Skeletal muscle tissue (tissue), 4 donors: ENCODE results near the gene CACNA2D3. TPM values are rescaled to one million over a fixed set of nuclear protein-coding genes. Genes with fewer than 3 reads are reported as not detected.

Experiments used
- H3K27ac ChIP-seq: one replicate; pipeline ENCODE4 v1.7.0; 2013; ENCODE audit warnings: mild to moderate bottlenecking, low read depth, low read length, inconsistent platforms
- H3K27me3 ChIP-seq, 3 donors: one replicate each; pipeline ENCODE4 v1.7.0; 2013; ENCODE audit warnings: low read length in 3 of 3; ENCODE audit not compliant: control insufficient read depth in 3 of 3, insufficient read depth in 3 of 3
- H3K36me3 ChIP-seq, 3 donors: one replicate each; pipeline ENCODE4 v1.7.0; 2013; ENCODE audit warnings: low read length in 3 of 3; ENCODE audit not compliant: control insufficient read depth in 3 of 3, insufficient read depth in 3 of 3
- H3K4me1 ChIP-seq, 3 donors: one replicate each; pipeline ENCODE4 v1.7.0; 2013; ENCODE audit warnings: low read length in 3 of 3, mild to moderate bottlenecking in 3 of 3; ENCODE audit not compliant: control insufficient read depth in 3 of 3, insufficient read depth in 3 of 3
- H3K4me3 ChIP-seq, 3 donors: one replicate each; pipeline ENCODE4 v1.7.0; 2013; ENCODE audit warnings: low read length in 3 of 3
- H3K9ac ChIP-seq, 3 donors: one replicate each; pipeline ENCODE4 v1.7.0; 2013; ENCODE audit warnings: low read length in 3 of 3, mild to moderate bottlenecking in 3 of 3, moderate library complexity in 2 of 3, low read depth in 1 of 3
- H3K9me3 ChIP-seq, 3 donors: one replicate each; pipeline ENCODE4 v1.7.0; 2013; ENCODE audit warnings: low read length in 3 of 3; ENCODE audit not compliant: control insufficient read depth in 3 of 3
- total RNA-seq: library from RNA; depleted of rRNA; stranded (reverse); fragments of >200 nt; gene quantifications from one replicate; pipeline ENCODE4 v1.2.3, GENCODE V29; 2014
- donor health status: Osteomylitis.

The CACNA2D3 gene
- total RNA-seq, 1 donor from 2014 or later: 3.1 TPM

DNA sequence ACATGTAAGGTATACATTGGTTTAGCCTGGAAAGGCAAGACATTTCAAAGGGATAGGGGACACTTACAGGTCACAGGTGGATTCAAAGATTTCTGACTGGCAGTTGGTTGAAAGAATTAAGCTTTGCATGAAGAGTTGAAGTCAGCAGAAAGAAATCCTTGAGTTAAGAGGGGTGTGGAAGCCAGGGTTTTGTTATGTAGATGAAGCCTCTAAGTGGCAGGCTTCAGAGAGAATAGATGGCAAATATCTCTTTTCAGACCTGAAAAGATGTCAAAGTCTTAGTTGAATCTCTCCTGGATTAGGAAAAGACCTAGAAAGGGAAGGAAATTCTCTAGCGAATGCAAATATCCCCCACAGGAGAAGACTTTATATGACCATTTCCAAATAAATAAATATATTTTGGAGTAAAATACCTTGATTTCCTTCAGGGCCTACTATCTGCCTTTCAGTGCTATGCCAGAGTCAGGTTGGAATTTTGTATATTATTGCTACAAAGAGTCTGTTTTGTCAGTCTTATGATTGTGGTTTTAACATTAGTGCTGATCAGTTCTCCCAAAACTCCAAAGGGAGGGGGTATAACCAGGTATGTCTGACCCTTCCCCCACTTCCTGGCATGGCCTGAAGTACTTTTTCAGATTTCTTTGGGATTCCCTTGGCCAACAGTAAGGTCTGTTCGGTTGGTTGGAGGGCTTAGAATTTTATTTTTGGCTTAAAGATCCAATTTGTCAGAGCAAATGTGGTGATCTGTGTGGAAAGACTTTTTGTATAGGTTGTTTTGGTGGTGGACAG, 519.1 kb downstream of the CACNA2D3 start:
- Histone ChIP-seq H3K9me3 (no peaks in the 10 kb centered on the region), H3K27me3 (no peaks in the 10 kb centered on the region), H3K9ac (no peak overlapping the region), H3K4me1 (no peaks in the 10 kb centered on the region), H3K36me3 (peaks cover 0 to 2% (median 0%) of the 10 kb centered on the region in 3 donors), H3K27ac (no peak overlapping the region), H3K4me3 (no peak overlapping the region)

DNA sequence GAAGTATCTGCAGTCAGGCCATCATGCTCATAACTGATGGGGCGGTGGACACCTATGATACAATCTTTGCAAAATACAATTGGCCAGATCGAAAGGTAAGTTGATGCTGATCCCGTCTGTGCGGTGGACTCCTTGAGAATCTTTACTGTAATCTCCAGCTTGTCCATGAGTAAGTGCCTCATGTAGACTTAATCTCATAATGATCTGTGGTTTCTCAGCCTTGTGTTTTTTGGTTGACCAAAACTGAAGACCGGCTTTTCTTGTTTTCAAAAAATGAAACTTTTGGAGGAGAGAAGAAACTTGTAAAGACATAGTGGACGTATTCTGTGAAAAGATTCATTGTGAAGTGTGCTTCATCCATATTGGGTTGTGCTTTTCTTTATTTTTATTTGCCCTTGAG, 519.8 kb downstream of the CACNA2D3 start:
- no peak overlapping the region for H3K9ac ChIP-seq
- peaks cover 0 to 2% (median 0%) of the 10 kb centered on the region in 3 donors for H3K36me3 ChIP-seq
- no peaks in the 10 kb centered on the region for H3K27me3 ChIP-seq
- no peak overlapping the region for H3K4me3 ChIP-seq
- no peaks in the 10 kb centered on the region for H3K9me3 ChIP-seq
- no peaks in the 10 kb centered on the region for H3K4me1 ChIP-seq
- H3K27ac ChIP-seq: no peak overlapping the region

DNA sequence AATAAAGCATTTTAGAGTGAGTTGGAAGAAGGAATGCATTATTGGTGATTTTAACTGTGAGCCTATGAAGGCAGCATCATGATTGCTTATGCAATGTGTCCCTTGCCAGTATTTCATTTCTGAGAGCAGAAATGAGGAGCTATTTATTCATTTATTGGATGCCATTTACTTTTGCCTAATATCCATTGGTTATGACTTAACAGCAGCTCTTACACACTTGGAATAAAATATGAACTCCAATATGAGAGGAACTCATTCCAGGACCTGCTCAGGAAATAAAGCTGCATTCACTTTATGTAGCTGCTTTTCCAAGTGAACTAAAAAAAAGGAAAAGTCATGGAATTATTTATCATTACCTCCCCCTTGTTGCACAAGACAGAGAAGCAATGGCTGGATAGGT, 525.4 kb downstream of the CACNA2D3 start:
- Histone ChIP-seq H3K9me3 (no peaks in the 10 kb centered on the region), H3K36me3 (peaks cover 0 to 2% (median 0%) of the 10 kb centered on the region in 3 donors), H3K4me3 (no peak overlapping the region), H3K9ac (no peak overlapping the region), H3K4me1 (no peaks in the 10 kb centered on the region), H3K27ac (no peak overlapping the region), H3K27me3 (no peaks in the 10 kb centered on the region)

DNA sequence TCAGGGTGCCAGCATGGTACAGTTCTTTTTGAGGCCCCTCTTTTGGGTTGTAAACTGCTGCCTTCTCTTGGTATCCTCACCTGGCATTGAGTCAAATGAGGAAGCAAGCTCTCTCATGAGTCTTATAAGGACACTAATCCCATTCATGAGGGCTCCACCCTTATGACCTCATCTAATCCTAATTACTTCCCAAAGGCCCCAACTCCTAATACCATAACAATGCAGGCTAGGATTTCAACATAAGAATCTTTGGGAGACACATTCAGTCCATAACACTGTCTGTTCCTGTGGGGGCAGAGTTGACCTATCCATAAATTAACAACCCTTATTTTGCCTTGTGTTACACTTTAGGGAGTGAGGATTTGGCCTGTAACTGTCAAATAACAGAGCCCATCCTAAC, 527.2 kb downstream of the CACNA2D3 start:
- Histone ChIP-seq H3K27ac (no peak overlapping the region), H3K9ac (no peak overlapping the region), H3K36me3 (no peaks in the 10 kb centered on the region), H3K27me3 (no peaks in the 10 kb centered on the region), H3K4me3 (no peak overlapping the region), H3K4me1 (no peaks in the 10 kb centered on the region), H3K9me3 (no peaks in the 10 kb centered on the region)

DNA sequence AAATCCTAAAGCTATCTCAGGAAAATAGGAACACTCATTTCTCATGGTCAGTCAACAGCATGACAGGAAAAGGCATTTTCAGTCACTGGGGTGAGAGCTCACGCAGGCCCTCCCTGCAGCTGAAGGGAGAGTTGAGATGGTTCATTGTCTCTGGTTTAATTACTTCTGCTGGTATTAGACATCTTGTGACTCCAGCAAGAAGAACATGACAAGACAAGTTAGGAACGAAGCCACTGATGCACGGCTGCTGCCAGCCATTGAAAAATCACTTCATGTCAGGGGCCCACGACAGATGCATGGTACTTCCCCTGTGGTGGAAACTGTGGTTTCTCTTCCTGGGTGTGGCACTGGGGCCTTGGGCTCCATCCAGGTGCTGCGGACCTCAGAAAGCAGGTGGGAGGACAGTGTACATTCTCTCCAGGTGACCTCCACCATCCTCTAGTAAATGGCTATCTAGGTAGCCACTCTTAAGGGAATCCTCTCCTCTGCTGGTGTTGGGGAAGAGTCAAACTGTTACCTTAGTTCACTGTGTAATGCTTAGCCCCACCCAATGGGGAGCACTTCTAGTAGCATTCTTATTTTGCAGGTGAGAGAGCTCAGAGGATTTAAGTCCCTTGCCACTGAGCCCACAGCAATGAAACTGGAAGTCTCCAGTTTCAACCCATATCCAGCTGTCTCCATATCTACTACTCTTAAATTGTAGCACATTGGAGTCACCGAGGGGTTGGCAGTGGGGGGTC, 531.3 kb downstream of the CACNA2D3 start:
- Histone ChIP-seq H3K36me3 (no peaks in the 10 kb centered on the region), H3K27ac (no peak overlapping the region), H3K4me3 (no peak overlapping the region), H3K4me1 (no peaks in the 10 kb centered on the region), H3K9me3 (no peaks in the 10 kb centered on the region), H3K27me3 (no peaks in the 10 kb centered on the region), H3K9ac (no peak overlapping the region)

DNA sequence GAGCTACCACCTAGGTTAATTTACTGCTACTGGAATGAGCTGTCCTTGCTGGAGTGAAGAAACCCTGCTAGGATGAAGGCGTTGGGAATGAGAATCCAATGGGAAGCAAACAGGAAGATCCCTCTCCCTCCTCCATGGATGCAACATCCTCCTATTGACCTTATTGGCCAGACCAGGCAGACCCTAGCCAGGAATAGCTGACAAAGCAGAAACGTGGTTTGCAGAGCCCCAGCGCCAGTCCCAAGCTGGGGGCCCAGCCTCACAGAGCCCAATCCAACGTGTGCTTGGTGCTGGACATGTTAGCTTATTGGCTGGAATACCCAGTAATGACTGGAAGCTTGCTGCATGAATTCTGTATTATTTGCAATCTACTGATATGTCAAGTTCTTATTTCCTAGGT, 532.4 kb downstream of the CACNA2D3 start:
- Histone ChIP-seq H3K9ac (no peak overlapping the region), H3K36me3 (no peaks in the 10 kb centered on the region), H3K27me3 (no peaks in the 10 kb centered on the region), H3K4me3 (no peak overlapping the region), H3K27ac (no peak overlapping the region), H3K9me3 (no peaks in the 10 kb centered on the region), H3K4me1 (no peaks in the 10 kb centered on the region)

DNA sequence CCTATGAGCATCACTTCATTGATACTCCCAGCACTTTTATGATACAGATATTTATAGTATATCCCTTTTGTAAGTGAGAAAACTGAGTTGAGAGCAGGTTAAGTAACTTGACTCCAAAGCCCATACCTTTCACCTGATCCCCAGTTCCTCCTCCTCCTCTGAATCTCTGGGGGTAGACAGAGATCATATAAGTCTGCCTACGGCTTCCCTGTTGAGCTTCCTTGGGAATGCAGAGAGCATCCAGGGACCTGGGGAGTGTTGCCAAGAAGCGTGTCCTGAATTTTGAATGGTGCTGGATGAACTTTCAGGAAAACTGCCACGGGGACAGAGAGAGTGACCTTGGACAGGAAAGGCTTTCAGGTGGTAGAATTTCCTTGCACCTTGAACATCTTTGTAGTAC, 537.0 kb downstream of the CACNA2D3 start:
- H3K27me3 ChIP-seq: no peaks in the 10 kb centered on the region
- no peak overlapping the region for H3K9ac ChIP-seq
- no peaks in the 10 kb centered on the region for H3K9me3 ChIP-seq
- H3K4me1 ChIP-seq: peaks cover 11 to 19% (median 12%) of the 10 kb centered on the region in 3 donors
- H3K36me3 ChIP-seq: no peaks in the 10 kb centered on the region
- H3K27ac ChIP-seq: no peak overlapping the region
- H3K4me3 ChIP-seq: no peak overlapping the region

DNA sequence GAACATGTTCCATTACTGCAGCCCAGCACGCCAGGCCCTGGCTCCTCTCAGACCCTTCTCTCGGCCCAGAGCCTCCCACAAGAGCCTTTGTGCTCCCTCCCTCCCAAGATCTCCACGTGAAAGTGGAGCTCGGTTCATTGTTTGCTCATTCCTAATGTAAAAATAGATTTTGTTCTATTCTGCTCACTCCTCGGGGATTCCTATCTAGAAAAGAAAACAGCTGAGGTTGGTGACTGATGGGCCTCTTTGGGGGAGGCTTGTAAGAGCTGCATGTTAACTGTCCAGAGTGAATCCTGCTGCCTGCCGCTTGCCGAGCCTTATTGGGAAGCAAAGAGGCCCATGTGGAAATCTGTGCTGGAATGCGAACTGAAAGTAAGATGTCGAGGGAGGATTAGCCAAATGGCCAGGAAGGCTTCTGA, 538.4 kb downstream of the CACNA2D3 start:
- Histone ChIP-seq H3K27ac (peak overlapping the region; percentile 57), H3K27me3 (no peaks in the 10 kb centered on the region), H3K4me3 (peak overlapping the region in 1 of 3 donors; percentile 19), H3K9ac (peak overlapping the region in 1 of 3 donors; percentile 29), H3K9me3 (no peaks in the 10 kb centered on the region), H3K36me3 (no peaks in the 10 kb centered on the region), H3K4me1 (peaks cover 12 to 20% (median 14%) of the 10 kb centered on the region in 3 donors)

DNA sequence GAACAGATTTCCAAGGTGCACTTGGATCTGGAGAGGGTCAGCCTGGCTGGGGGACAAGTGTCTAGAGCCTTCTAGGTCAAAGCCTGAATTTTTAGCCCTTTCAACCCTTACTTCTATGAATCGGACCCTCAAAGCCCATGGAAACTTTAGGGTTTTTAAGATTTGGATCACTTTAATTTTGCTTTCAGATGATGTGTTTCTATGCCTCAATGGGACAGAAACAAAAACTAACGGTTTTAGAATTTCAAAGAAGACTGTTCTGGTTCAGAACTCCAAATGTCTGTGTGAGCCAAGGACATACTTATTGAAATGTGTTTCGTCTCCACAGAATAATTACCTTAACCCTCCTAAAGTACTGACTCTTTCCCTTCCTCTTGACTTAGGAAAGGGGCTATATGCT, 538.8 kb downstream of the CACNA2D3 start:
- H3K4me3 ChIP-seq: peak overlapping the region in 1 of 3 donors; percentile 19
- H3K9ac ChIP-seq: peak overlapping the region in 1 of 3 donors; percentile 29
- no peaks in the 10 kb centered on the region for H3K27me3 ChIP-seq
- H3K36me3 ChIP-seq: no peaks in the 10 kb centered on the region
- peaks cover 12 to 20% (median 14%) of the 10 kb centered on the region in 3 donors for H3K4me1 ChIP-seq
- no peaks in the 10 kb centered on the region for H3K9me3 ChIP-seq
- H3K27ac ChIP-seq: peak overlapping the region; percentile 57

DNA sequence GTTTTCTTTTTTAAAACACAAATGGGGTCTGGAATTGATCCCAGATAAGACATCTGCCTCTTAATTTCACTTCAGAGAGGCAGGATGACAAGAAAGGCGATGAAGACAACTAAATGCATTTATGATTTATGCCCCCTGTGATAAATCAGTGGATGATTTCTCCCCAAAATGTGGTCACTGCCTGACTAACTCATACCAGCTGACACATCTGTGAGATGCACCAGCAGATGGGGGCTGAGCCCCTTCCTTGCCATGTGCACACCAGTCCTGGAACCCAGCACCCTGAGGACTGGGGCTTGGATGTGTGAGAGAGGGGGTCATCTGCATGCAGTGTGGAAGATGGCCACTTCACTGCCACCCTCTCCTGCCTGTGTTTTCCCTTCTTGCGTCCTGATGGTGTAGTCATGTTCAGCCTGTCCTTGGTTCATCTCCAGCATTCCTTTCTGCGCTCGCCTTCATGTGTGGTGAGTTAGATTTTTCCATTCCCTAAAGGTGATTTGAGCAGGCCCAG, 541.2 kb downstream of the CACNA2D3 start:
- Histone ChIP-seq H3K27ac (peak overlapping the region; percentile 2), H3K27me3 (no peaks in the 10 kb centered on the region), H3K4me3 (peak overlapping the region in 1 of 3 donors; percentile 3), H3K36me3 (no peaks in the 10 kb centered on the region), H3K9ac (no peak overlapping the region), H3K9me3 (no peaks in the 10 kb centered on the region), H3K4me1 (peaks cover 12 to 20% (median 14%) of the 10 kb centered on the region in 3 donors)
